NCI-H1417 treated with DMSO at 0.1 percent for 48 hours (cell line): ENCODE data around the gene GSPT1.

Experiments used
- DNase-seq: peaks from one replicate; lab custom pipeline; 2025; lab: John Stamatoyannopoulos, UW

The GSPT1 gene

GRCh38 chr16:11913425-11914079, 2.2 kb downstream of the GSPT1 start:
- no peak for DNase-seq

GRCh38 chr16:11909653-11910545, 5.9 kb downstream of the GSPT1 start:
- no peak for DNase-seq

GRCh38 chr16:11907160-11907970, 8.4 kb downstream of the GSPT1 start:
- DNase-seq = no peak

- DNase-seq = no peak
These were observed 11.8 kb downstream of the GSPT1 start for GRCh38 chr16:11903906-11904305.

- no peak for DNase-seq
These were observed 14.7 kb downstream of the GSPT1 start for GRCh38 chr16:11901091-11901490.

GRCh38 chr16:11896486-11897176, 19.1 kb downstream of the GSPT1 start:
- DNase-seq = no peak

- DNase-seq = no peak
These were observed 22.2 kb downstream of the GSPT1 start for GRCh38 chr16:11893571-11893970.

- DNase-seq = no peak
These were observed 23.0 kb downstream of the GSPT1 start for GRCh38 chr16:11892761-11893160.

- DNase-seq = no peak
These were observed 25.4 kb downstream of the GSPT1 start for GRCh38 chr16:11890231-11890965.

- no peak for DNase-seq
These were observed 28.9 kb downstream of the GSPT1 start for GRCh38 chr16:11886881-11887280.

GRCh38 chr16:11884035-11884434, 31.7 kb downstream of the GSPT1 start:
- no peak for DNase-seq

- no peak for DNase-seq
These were observed 35.7 kb downstream of the GSPT1 start for GRCh38 chr16:11880007-11880406.

- no peak for DNase-seq
These were observed 38.4 kb downstream of the GSPT1 start for GRCh38 chr16:11877374-11877773.

- no peak for DNase-seq
These were observed 39.5 kb downstream of the GSPT1 start for GRCh38 chr16:11876306-11876705.

GRCh38 chr16:11875721-11876120, 40.0 kb downstream of the GSPT1 start:
- no peak for DNase-seq

GRCh38 chr16:11871193-11871592, 44.6 kb downstream of the GSPT1 start:
- DNase-seq = no peak

- DNase-seq = no peak
These were observed 45.4 kb downstream of the GSPT1 start for GRCh38 chr16:11870399-11870798.

GRCh38 chr16:11869353-11870228, 46.2 kb downstream of the GSPT1 start:
- no peak for DNase-seq

GRCh38 chr16:11868412-11868980, 47.3 kb downstream of the GSPT1 start:
- DNase-seq = no peak

GRCh38 chr16:11862489-11862888, 53.3 kb downstream of the GSPT1 start:
- DNase-seq = no peak
